Smooth muscle cell (in vitro differentiated cells): Measurements from ENCODE around the gene NSMCE1. TPM values are rescaled to one million over a fixed set of nuclear protein-coding genes. Genes with fewer than 3 reads are reported as not detected.

Source experiments
- DNase-seq: peaks from one replicate; lab custom pipeline; 2025; ENCODE audit not compliant: unreplicated experiment; lab: John Stamatoyannopoulos, UW
- H2AFZ ChIP-seq: fragments of 200-600 bp; sonication (generic); 2 replicates; pipeline ENCODE4 v1.6.0; 2016; ENCODE audit warnings: antibody characterized with exemption, low read depth, mild to moderate bottlenecking
- H3F3A ChIP-seq: fragments of 200-600 bp; sonication (generic); 2 replicates; pipeline ENCODE4 v1.6.0; 2017; ENCODE audit warnings: antibody characterized with exemption, low read depth
- H3K27ac ChIP-seq: fragments of 200-600 bp; sonication (generic); 2 replicates; pipeline ENCODE4 v1.5.1; 2016; ENCODE audit warnings: low read depth, mild to moderate bottlenecking
- H3K27me3 ChIP-seq: fragments of 200-600 bp; sonication (generic); 2 replicates; pipeline ENCODE4 v1.6.1; 2016; ENCODE audit warnings: low read depth, mild to moderate bottlenecking
- H3K36me3 ChIP-seq: fragments of 200-600 bp; sonication (generic); 2 replicates; pipeline ENCODE4 v1.5.1; 2016; ENCODE audit warnings: low read depth
- H3K4me1 ChIP-seq: fragments of 200-600 bp; sonication (generic); 2 replicates; pipeline ENCODE4 v1.5.1; 2016; ENCODE audit warnings: low read depth
- H3K4me2 ChIP-seq: fragments of 200-600 bp; sonication (generic); 2 replicates; pipeline ENCODE4 v1.6.0; 2016; ENCODE audit warnings: mild to moderate bottlenecking
- H3K4me3 ChIP-seq: fragments of 200-600 bp; sonication (generic); 2 replicates; pipeline ENCODE4 v1.5.1; 2016; ENCODE audit warnings: mild to moderate bottlenecking
- H3K79me2 ChIP-seq: fragments of 200-600 bp; sonication (generic); 2 replicates; pipeline ENCODE4 v1.6.0; 2016; ENCODE audit warnings: low read depth, mild to moderate bottlenecking
- H3K9ac ChIP-seq: fragments of 200-600 bp; sonication (generic); 2 replicates; pipeline ENCODE4 v1.6.0; 2016; ENCODE audit warnings: low read depth
- H3K9me3 ChIP-seq: fragments of 200-600 bp; sonication (generic); replicated peaks from 2 replicates; pipeline ENCODE4 v1.5.1; 2016; ENCODE audit warnings: low read depth
- H4K20me1 ChIP-seq: fragments of 200-600 bp; sonication (generic); 2 replicates; pipeline ENCODE4 v1.6.0; 2016; ENCODE audit warnings: low read depth
- WGBS: methylation state at CpG from one replicate; pipeline ENCODE4 v1.1.7; 2016; ENCODE audit warnings: low lambda C conversion rate; 5-methylcytosine and 5-hydroxymethylcytosine counted together
- polyA plus RNA-seq: library from polyadenylated mRNA; unstranded; fragments of >200 nt; fragmentation: Nextera tagmentation; extraction: Ambion mirVana; gene quantifications from 2 replicates; pipeline ENCODE4 v1.2.1, GENCODE V29; 2016
- total RNA-seq: library from RNA; depleted of rRNA; stranded (reverse); fragments of >200 nt; gene quantifications from 2 replicates; pipeline ENCODE4 v1.2.3, GENCODE V29; 2014
- TF ChIP-seq, protein P1 (sequence below): fragments of 200-600 bp; sonication (generic); IDR thresholded peaks from 2 replicates; pipeline ENCODE4 v1.5.1; 2017; ENCODE audit warnings: borderline replicate concordance, mild to moderate bottlenecking, antibody characterized with exemption; ENCODE audit not compliant: insufficient read depth, poor library complexity, severe bottlenecking

NSMCE1 gene
- total and polyA plus RNA-seq, 2 experiments from 2014 or later: 36.9 to 59.1 TPM

DNA sequence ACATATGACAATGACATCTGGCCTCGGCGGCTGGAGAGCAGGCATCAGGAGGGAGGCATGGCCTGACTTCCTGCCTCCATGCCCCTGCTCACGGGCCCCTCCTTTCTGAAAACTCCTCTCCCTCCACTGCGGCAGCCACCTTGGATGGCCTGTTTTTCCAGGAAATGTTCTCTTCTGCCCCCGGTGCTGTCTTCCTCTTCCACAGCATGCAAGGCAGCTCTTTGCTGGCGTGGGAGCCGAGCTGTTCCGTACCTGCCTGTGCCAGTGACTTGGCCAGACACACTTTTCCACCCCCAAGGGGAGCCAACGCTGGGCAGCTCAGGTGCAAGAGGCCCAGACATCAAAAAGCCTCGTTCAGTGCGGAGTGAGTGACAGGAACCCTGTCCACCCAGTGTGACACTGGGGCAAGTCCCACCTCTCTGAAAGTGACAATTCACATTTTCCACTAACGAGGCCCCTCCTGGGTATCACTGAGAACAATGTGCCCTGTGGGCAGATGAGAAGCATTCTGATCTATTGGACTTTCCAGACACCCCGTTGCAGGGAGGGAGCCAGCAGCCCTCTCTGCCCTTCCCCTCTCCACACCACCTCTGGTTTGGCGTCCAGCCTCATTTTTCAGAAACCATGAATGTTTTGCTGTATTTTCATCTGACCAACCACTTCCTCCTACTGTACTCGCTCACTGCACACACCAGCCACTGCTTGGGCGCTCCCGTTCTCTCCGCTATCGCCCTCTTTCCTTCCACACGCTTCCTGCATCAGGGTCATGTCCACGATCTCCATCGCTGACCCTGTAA, 31.2 kb downstream of the NSMCE1 start:
- Histone ChIP-seq H3K36me3 (no peaks in the 10 kb centered on the region), H3K27ac (peak overlapping the region; percentile 78), H3K9me3 (no peaks in the 10 kb centered on the region), H3K4me3 (no peak overlapping the region), H3K27me3 (no peaks in the 10 kb centered on the region), H3F3A (no peaks in the 10 kb centered on the region), H4K20me1 (no peaks in the 10 kb centered on the region), H3K79me2 (no peaks in the 10 kb centered on the region), H3K4me2 (peak overlapping the region; percentile 23), H3K9ac (no peak overlapping the region), H3K4me1 (peaks cover 12% of the 10 kb centered on the region), H2AFZ (peak overlapping the region; percentile 49)
- WGBS: 76% methylated on average over 22 of the region's 22 CpGs
- no peak for DNase-seq
- TF ChIP-seq, protein P1, sequence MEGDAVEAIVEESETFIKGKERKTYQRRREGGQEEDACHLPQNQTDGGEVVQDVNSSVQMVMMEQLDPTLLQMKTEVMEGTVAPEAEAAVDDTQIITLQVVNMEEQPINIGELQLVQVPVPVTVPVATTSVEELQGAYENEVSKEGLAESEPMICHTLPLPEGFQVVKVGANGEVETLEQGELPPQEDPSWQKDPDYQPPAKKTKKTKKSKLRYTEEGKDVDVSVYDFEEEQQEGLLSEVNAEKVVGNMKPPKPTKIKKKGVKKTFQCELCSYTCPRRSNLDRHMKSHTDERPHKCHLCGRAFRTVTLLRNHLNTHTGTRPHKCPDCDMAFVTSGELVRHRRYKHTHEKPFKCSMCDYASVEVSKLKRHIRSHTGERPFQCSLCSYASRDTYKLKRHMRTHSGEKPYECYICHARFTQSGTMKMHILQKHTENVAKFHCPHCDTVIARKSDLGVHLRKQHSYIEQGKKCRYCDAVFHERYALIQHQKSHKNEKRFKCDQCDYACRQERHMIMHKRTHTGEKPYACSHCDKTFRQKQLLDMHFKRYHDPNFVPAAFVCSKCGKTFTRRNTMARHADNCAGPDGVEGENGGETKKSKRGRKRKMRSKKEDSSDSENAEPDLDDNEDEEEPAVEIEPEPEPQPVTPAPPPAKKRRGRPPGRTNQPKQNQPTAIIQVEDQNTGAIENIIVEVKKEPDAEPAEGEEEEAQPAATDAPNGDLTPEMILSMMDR: no peak

- peak overlapping the region; percentile 23 for H3K4me2 ChIP-seq
- no peaks in the 10 kb centered on the region for H3K27me3 ChIP-seq
- H3K27ac ChIP-seq: peak overlapping the region; percentile 78
- no peaks in the 10 kb centered on the region for H3F3A ChIP-seq
- H3K9me3 ChIP-seq: no peaks in the 10 kb centered on the region
- H3K79me2 ChIP-seq: no peaks in the 10 kb centered on the region
- H3K9ac ChIP-seq: no peak overlapping the region
- DNase-seq: no peak
- no peak overlapping the region for H3K4me3 ChIP-seq
- TF ChIP-seq, protein P1: no peak
- H3K36me3 ChIP-seq: no peaks in the 10 kb centered on the region
- 63% methylated on average over 8 of the region's 8 CpGs for WGBS
- peak overlapping the region; percentile 49 for H2AFZ ChIP-seq
- H4K20me1 ChIP-seq: no peaks in the 10 kb centered on the region
- peaks cover 12% of the 10 kb centered on the region for H3K4me1 ChIP-seq
These were observed 31.8 kb downstream of the NSMCE1 start for GRCh38 chr16:27236635-27237218.

- Histone ChIP-seq H3K79me2 (no peaks in the 10 kb centered on the region), H3K4me1 (peaks cover 12% of the 10 kb centered on the region), H3F3A (no peaks in the 10 kb centered on the region), H2AFZ (no peak overlapping the region), H3K27ac (no peak overlapping the region), H3K4me2 (no peak overlapping the region), H3K36me3 (no peaks in the 10 kb centered on the region), H4K20me1 (no peaks in the 10 kb centered on the region), H3K4me3 (no peak overlapping the region), H3K9me3 (no peaks in the 10 kb centered on the region), H3K27me3 (no peaks in the 10 kb centered on the region), H3K9ac (no peak overlapping the region)
- TF ChIP-seq, protein P1: no peak
- no peak for DNase-seq
- 98% methylated on average over 8 of the region's 8 CpGs for WGBS
These were observed 32.7 kb downstream of the NSMCE1 start for GRCh38 chr16:27235938-27236245.
